Measurements from ENCODE around the gene PRKCQ. TPM values are rescaled to one million over a fixed set of nuclear protein-coding genes. Genes with fewer than 3 reads are reported as not detected.

Gene PRKCQ
- total RNA-seq, 1 donor from 2014 or later: 3.5 TPM

GRCh38 chr10:6513476-6513875, 66.6 kb downstream of the PRKCQ start:
- H3K4me1 ChIP-seq: peaks cover 9% of the 10 kb centered on the region
- no peak overlapping the region for H2AFZ ChIP-seq (replicated peaks)
- H3K36me3 ChIP-seq: no peaks in the 10 kb centered on the region
- TF ChIP-seq CTCF (IDR thresholded peaks at IDR 0.05): no peak
- TF ChIP-seq EZH2 (IDR thresholded peaks at IDR 0.05): no peak
- TF ChIP-seq EZH2phosphoT487 (IDR thresholded peaks at IDR 0.05): no peak
- H3K79me2 ChIP-seq (ENCODE audit: low read depth): no peaks in the 10 kb centered on the region
- H4K20me1 ChIP-seq (ENCODE audit: low read depth): peaks cover 3% of the 10 kb centered on the region
- Mint-ChIP-seq H3K36me3 (peaks cover 6% of the 10 kb centered on the region), H3K4me3 (no peak overlapping the region), H3K27ac (no peak overlapping the region), H3K27me3 (ENCODE audit: insufficient read depth, low read depth) (peaks cover 2% of the 10 kb centered on the region), H3K9me3 (no peaks in the 10 kb centered on the region), H3K4me1 (peaks cover 3% of the 10 kb centered on the region)
- no peak overlapping the region for H3K4me2 ChIP-seq
- H3K27ac ChIP-seq: no peak overlapping the region
- H3K4me3 ChIP-seq: no peak overlapping the region
- no peaks in the 10 kb centered on the region for H3K9me3 ChIP-seq (ENCODE audit: low read depth)
- no peak for DNase-seq (ENCODE audit: low spot score)
- no peak overlapping the region for H3K9ac ChIP-seq
- H3F3A ChIP-seq (ENCODE audit: low read depth): no peaks in the 10 kb centered on the region
- no peaks in the 10 kb centered on the region for H3K27me3 ChIP-seq

GRCh38 chr10:6512182-6512581, 67.9 kb downstream of the PRKCQ start:
- H3K79me2 ChIP-seq (ENCODE audit: low read depth): no peaks in the 10 kb centered on the region
- H3K9ac ChIP-seq: no peak overlapping the region
- H2AFZ ChIP-seq (replicated peaks): no peak overlapping the region
- no peak overlapping the region for H3K4me3 ChIP-seq
- H3K27me3 ChIP-seq: no peaks in the 10 kb centered on the region
- peaks cover 9% of the 10 kb centered on the region for H3K4me1 ChIP-seq
- no peak overlapping the region for H3K4me3 Mint-ChIP-seq
- TF ChIP-seq EZH2phosphoT487 (IDR thresholded peaks at IDR 0.05) (no peak), CTCF (IDR thresholded peaks at IDR 0.05) (no peak), EZH2 (IDR thresholded peaks at IDR 0.05) (no peak)
- no peaks in the 10 kb centered on the region for H3K9me3 Mint-ChIP-seq
- H3K36me3 Mint-ChIP-seq: peaks cover 6% of the 10 kb centered on the region
- no peaks in the 10 kb centered on the region for H3K4me1 Mint-ChIP-seq
- H3F3A ChIP-seq (ENCODE audit: low read depth): no peaks in the 10 kb centered on the region
- no peaks in the 10 kb centered on the region for H3K27me3 Mint-ChIP-seq (ENCODE audit: insufficient read depth, low read depth)
- H3K27ac ChIP-seq: no peak overlapping the region
- no peaks in the 10 kb centered on the region for H3K36me3 ChIP-seq
- no peaks in the 10 kb centered on the region for H3K9me3 ChIP-seq (ENCODE audit: low read depth)
- no peak overlapping the region for H3K27ac Mint-ChIP-seq
- no peak overlapping the region for H3K4me2 ChIP-seq
- DNase-seq (ENCODE audit: low spot score): no peak
- no peaks in the 10 kb centered on the region for H4K20me1 ChIP-seq (ENCODE audit: low read depth)

GRCh38 chr10:6511347-6511746, 68.7 kb downstream of the PRKCQ start:
- Histone ChIP-seq H3K4me2 (no peak overlapping the region), H3K4me3 (no peak overlapping the region), H2AFZ (replicated peaks) (no peak overlapping the region), H3K9me3 (ENCODE audit: low read depth) (no peaks in the 10 kb centered on the region), H3K27ac (no peak overlapping the region), H3K9ac (no peak overlapping the region), H3K79me2 (ENCODE audit: low read depth) (no peaks in the 10 kb centered on the region), H3F3A (ENCODE audit: low read depth) (no peaks in the 10 kb centered on the region), H3K27me3 (no peaks in the 10 kb centered on the region), H3K4me1 (peaks cover 2% of the 10 kb centered on the region), H3K36me3 (no peaks in the 10 kb centered on the region), H4K20me1 (ENCODE audit: low read depth) (no peaks in the 10 kb centered on the region)
- Mint-ChIP-seq H3K4me1 (no peaks in the 10 kb centered on the region), H3K36me3 (peaks cover 6% of the 10 kb centered on the region), H3K9me3 (no peaks in the 10 kb centered on the region), H3K27me3 (ENCODE audit: insufficient read depth, low read depth) (no peaks in the 10 kb centered on the region), H3K27ac (no peak overlapping the region), H3K4me3 (no peak overlapping the region)
- TF ChIP-seq EZH2phosphoT487 (IDR thresholded peaks at IDR 0.05) (no peak), EZH2 (IDR thresholded peaks at IDR 0.05) (no peak)
- no peak for DNase-seq (ENCODE audit: low spot score)

DNA sequence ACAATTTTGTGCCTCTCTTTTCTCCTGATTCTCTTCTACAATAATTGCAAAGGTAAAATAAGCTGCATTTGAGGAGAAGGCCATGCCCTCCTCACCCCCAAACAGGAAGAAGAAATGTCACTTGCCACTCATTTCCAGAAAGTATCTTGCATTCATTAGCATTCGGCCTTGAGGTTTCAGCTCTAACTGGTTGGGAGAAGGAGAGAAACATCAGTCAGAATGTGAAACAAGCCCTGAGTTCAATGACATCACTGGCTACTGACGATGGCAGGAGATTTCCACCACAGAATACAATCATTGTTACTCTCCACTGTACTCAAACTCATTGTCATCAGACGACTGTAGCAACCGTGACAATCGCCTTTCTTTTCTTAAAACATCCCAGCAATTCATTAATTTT, 72.8 kb downstream of the PRKCQ start:
- Mint-ChIP-seq H3K36me3 (peaks cover 6% of the 10 kb centered on the region), H3K9me3 (no peaks in the 10 kb centered on the region), H3K27ac (no peak overlapping the region), H3K27me3 (ENCODE audit: insufficient read depth, low read depth) (peaks cover 2% of the 10 kb centered on the region), H3K4me3 (no peak overlapping the region), H3K4me1 (no peaks in the 10 kb centered on the region)
- H3K9me3 ChIP-seq (ENCODE audit: low read depth): no peaks in the 10 kb centered on the region
- H3K27me3 ChIP-seq: no peaks in the 10 kb centered on the region
- no peak overlapping the region for H3K27ac ChIP-seq
- TF ChIP-seq CTCF (IDR thresholded peaks at IDR 0.05) (no peak), EZH2 (IDR thresholded peaks at IDR 0.05) (no peak), EZH2phosphoT487 (IDR thresholded peaks at IDR 0.05) (no peak)
- no peaks in the 10 kb centered on the region for H3K36me3 ChIP-seq
- H3K4me3 ChIP-seq: no peak overlapping the region
- H3K4me2 ChIP-seq: no peak overlapping the region
- H3K79me2 ChIP-seq (ENCODE audit: low read depth): no peaks in the 10 kb centered on the region
- no peaks in the 10 kb centered on the region for H3F3A ChIP-seq (ENCODE audit: low read depth)
- no peaks in the 10 kb centered on the region for H3K4me1 ChIP-seq
- DNase-seq (ENCODE audit: low spot score): no peak
- no peak overlapping the region for H2AFZ ChIP-seq (replicated peaks)
- H3K9ac ChIP-seq: no peak overlapping the region
- H4K20me1 ChIP-seq (ENCODE audit: low read depth): no peaks in the 10 kb centered on the region

Data from neural progenitor cell (in vitro differentiated cells).